Activated CD4-positive, alpha-beta T cell treated with anti-CD3 and anti-CD28 coated beads, Interleukin-2, amount 10 ng/mL, durations not matched to agents 7 days and 5 days (primary cell): ENCODE measurements around the gene SFT2D3. TPM values are rescaled to one million over a fixed set of nuclear protein-coding genes. Genes with fewer than 3 reads are reported as not detected.
"Not testable (repeated sequence)": the region's sequence is repeated elsewhere in the genome, so short reads cannot be mapped to it uniquely, and the experiment has no call there.

ENCODE experiments used
- CTCF ChIA-PET: fragments of 350-600 bp; sonication (Branson Sonifier 250); formaldehyde crosslinking; loops from one replicate; lab custom pipeline; 2021; ENCODE audit warnings: antibody characterized with exemption; lab: Charles Lee
- POLR2A ChIA-PET: fragments of 350-600 bp; sonication (Branson Sonifier 250); formaldehyde crosslinking; loops from one replicate; lab custom pipeline; 2021; ENCODE audit warnings: antibody characterized with exemption; lab: Charles Lee
- DNase-seq: peaks from one replicate; pipeline ENCODE4 v3.0.0-alpha.2; 2020
- H3K27ac Mint-ChIP-seq: one replicate; pipeline ENCODE4 v1.8.0; 2021; ENCODE audit warnings: mild to moderate bottlenecking, moderate library complexity, mixed read lengths
- H3K27me3 Mint-ChIP-seq: one replicate; pipeline ENCODE4 v1.8.0; 2021; ENCODE audit warnings: mixed read lengths
- H3K36me3 Mint-ChIP-seq: one replicate; pipeline ENCODE4 v1.8.0; 2021; ENCODE audit warnings: low read depth, mixed read lengths
- H3K4me1 Mint-ChIP-seq: one replicate; pipeline ENCODE4 v1.8.0; 2021; ENCODE audit warnings: mixed read lengths
- H3K4me3 Mint-ChIP-seq: one replicate; pipeline ENCODE4 v1.8.0; 2021; ENCODE audit warnings: mild to moderate bottlenecking, moderate library complexity, mixed read lengths
- H3K9me3 Mint-ChIP-seq: one replicate; pipeline ENCODE4 v1.8.0; 2021; ENCODE audit warnings: mixed read lengths
- total RNA-seq, 2 experiments: library from RNA; stranded (reverse); gene quantifications; one replicate each; pipeline ENCODE4 v1.2.3, GENCODE V29; 2021

SFT2D3 gene
- total RNA-seq, 2 experiments from 2014 or later, result 5.0 to 5.7 TPM

DNA sequence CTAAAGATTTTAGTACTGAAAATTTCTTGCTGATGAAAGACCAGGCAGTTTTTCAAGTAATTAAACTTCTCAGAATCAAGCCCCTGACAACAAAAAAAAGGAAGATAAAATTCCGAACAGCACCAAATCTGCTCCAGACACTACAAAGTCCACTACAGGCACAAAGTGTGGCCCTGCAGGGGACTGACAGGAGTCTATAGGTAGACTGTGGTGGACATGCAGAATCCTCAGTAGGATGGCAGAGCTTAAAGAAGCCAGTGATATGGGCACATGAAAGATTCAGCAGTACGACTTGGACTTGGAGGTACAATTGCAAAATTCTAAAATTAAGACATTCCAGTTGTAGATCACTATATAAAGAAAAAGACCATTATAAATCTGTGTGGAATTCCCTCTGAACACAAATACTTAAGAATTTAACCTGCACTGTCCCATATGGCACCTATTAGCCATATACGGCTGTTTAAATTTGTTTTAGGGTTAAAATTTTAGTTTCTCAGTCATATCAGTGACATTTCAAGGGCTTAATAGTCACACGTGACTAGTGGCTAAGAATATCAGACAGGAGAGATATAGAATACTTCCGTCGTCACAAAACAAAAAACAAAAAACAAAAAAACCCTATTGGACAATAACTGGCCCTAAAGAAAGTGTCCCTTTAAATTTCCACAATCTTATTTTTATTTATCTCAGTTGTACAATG lies 32.0 kb downstream of the SFT2D3 start:
- Mint-ChIP-seq H3K27ac (no peak overlapping the region), H3K36me3 (peaks cover 16% of the 10 kb centered on the region), H3K4me3 (no peak overlapping the region), H3K4me1 (no peaks in the 10 kb centered on the region), H3K9me3 (no peaks in the 10 kb centered on the region), H3K27me3 (no peaks in the 10 kb centered on the region)
- DNase-seq, result no peak
- ChIA-PET POLR2A (no interaction called here), CTCF (interaction anchor here (1.0 to 1.9 kb wide), 2 partner anchors 8 to 9 kb away, joined by 3 to 4 read pairs; no protein-coding TSS in a partner anchor)

DNA sequence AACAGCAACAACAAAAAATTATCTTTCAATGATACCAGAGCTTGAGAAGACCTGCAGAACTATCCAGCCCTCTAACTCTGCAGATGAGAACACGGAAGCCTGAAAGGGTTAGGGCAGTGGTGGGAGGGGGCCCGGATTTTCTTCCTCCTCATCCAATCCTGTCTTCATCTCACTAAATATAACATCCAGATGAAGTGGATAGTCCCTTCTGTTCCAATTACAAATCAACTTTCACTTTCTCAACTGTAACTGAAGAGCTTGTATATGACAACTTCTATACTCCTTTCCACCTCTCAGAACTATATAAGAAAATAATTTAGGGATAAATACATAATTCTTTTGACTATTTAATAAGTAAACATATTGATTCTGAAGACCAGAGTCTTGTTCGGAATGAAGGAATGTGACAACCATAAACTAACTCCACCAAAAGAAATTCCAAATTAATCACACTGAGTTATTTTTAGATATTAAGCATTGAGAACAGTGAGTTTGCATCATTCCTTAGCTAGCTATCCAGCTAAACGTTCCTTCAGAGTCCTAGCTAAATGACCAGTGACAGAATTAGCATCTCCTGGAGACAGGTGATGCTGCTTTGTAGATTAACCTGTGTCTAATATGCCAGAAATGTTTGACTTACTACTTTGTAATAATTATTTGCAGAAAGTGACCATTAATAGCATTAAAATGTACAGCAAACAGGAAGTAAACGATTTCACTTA lies 32.7 kb downstream of the SFT2D3 start:
- Mint-ChIP-seq H3K27ac (no peak overlapping the region), H3K4me3 (no peak overlapping the region), H3K27me3 (no peaks in the 10 kb centered on the region), H3K9me3 (no peaks in the 10 kb centered on the region), H3K36me3 (peaks cover 23% of the 10 kb centered on the region), H3K4me1 (peaks cover 3% of the 10 kb centered on the region)
- no peak for DNase-seq
- POLR2A ChIA-PET, result no interaction called here
- CTCF ChIA-PET, result interaction anchor here (0.6 to 1.9 kb wide), 4 partner anchors 8 to 126 kb away, joined by 3 to 4 read pairs (median 3); no protein-coding TSS in a partner anchor

DNA sequence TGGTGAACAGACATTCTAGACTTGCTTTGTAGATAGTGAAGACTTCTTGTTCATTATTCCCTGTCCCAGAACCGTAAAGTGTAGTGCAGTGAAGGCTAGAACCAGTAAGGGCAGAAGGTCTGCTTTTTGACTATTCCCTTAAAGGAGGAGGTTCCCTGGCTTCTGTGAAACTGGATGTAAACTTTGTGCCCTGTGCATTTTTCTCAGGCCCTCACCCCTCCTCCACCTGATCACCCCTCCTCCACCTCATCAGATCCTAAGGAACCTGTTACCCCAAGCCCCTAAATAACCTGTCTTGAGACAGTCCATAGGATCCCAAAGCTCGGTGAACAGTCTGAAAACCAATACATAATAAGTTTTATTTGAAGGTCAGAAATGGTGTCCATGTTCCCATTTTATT lies 33.7 kb downstream of the SFT2D3 start:
- peaks cover 9% of the 10 kb centered on the region for H3K4me1 Mint-ChIP-seq
- H3K27me3 Mint-ChIP-seq, result no peaks in the 10 kb centered on the region
- no peak for DNase-seq
- H3K27ac Mint-ChIP-seq, result no peak overlapping the region
- H3K36me3 Mint-ChIP-seq, result peaks cover 30% of the 10 kb centered on the region
- POLR2A ChIA-PET, result no interaction called here
- no peak overlapping the region for H3K4me3 Mint-ChIP-seq
- CTCF ChIA-PET, result interaction anchor here (1.4 to 1.9 kb wide), 2 partner anchors 7 to 13 kb away, joined by 3 to 4 read pairs; no protein-coding TSS in a partner anchor
- H3K9me3 Mint-ChIP-seq, result no peaks in the 10 kb centered on the region

DNA sequence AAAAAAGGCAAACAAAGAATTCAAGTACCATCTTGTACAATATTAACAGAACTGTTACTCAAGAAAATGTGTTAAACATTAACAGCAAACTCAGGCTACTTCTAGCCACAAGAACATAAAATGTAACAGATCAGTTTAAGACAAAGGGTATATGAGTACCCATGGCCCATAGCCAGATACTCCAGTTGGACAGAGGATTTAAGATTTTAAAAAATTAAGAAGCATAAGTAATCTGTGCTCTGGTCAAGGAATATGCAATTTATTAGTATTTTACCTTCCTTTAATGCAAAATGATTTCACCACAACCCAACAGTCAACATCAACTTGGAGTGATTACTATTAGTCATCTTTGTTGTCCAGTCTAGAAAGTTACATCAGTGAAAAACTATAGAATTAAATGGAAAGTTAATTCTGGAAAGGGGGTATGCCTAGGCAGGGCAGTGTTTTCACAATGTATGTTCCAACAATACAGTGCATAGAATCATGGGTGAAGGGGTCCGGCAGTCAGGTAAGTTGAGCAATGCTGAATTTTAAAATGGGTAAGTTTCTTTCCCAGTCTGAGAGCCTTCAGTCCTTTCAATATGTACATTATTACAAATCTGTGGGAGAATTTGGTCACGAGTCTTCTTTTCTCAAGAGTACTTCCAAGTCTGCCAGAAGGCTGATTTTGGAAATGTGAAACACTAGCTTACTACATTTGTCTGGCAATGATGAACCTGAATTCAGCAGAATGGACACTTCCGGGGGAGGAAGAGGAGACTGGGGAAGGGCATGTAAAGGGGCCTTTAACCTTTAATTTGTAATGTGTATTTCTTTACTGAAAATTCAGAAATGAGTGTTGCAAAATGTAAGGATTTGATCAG lies 34.5 kb downstream of the SFT2D3 start:
- POLR2A ChIA-PET, result no interaction called here
- Mint-ChIP-seq H3K27me3 (no peaks in the 10 kb centered on the region), H3K27ac (no peak overlapping the region), H3K4me1 (peaks cover 12% of the 10 kb centered on the region), H3K9me3 (no peaks in the 10 kb centered on the region), H3K36me3 (peaks cover 35% of the 10 kb centered on the region), H3K4me3 (no peak overlapping the region)
- DNase-seq, result no peak
- CTCF ChIA-PET, result no interaction called here

DNA sequence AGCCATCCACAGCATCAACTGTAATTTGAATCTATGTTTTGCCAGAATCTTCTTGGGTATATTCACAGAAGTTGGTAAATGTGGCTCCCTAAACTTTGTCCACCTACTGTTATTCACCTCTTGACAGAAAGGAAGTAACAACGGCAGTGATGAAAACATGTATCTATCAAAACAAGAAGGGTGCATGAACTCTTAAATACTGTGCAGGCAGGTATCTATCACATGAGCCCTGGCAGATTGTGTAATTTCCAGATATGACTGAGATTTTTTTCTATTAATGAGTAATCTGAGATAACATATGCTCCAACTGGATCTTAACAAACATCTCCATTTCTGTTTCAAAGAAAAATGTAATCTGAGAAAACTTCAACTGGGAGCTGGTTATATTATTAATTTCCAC lies 36.6 kb downstream of the SFT2D3 start:
- Mint-ChIP-seq H3K27ac (no peak overlapping the region), H3K36me3 (peaks cover 44% of the 10 kb centered on the region), H3K27me3 (no peaks in the 10 kb centered on the region), H3K9me3 (no peaks in the 10 kb centered on the region), H3K4me1 (peaks cover 17% of the 10 kb centered on the region), H3K4me3 (no peak overlapping the region)
- ChIA-PET POLR2A (no interaction called here), CTCF (no interaction called here)
- DNase-seq, result no peak

DNA sequence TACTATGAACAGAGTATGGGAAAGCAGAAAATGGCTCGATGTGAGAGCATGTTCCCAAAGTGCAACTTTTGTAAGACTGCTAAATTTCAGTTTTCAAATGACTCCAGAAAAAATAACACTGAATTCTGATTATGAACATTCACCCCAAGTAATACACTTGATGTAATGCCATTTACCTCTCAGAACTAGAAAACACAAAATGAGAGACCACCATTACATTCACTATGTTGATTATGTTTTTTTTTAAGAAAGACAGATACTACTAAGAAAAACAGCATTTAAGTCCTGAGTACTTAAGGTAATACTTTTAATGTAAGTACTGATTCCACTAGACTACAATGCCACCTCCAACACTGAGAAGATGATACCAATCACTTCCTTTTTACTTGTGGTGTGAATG lies 38.5 kb downstream of the SFT2D3 start:
- ChIA-PET POLR2A (no interaction called here), CTCF (interaction anchor here (0.9 kb wide), 1 partner anchor 149 kb away, joined by 3 read pairs; no protein-coding TSS in a partner anchor)
- H3K36me3 Mint-ChIP-seq, result peaks cover 54% of the 10 kb centered on the region
- H3K9me3 Mint-ChIP-seq, result no peaks in the 10 kb centered on the region
- H3K4me3 Mint-ChIP-seq, result no peak overlapping the region
- no peak for DNase-seq
- no peak overlapping the region for H3K27ac Mint-ChIP-seq
- H3K27me3 Mint-ChIP-seq, result no peaks in the 10 kb centered on the region
- peaks cover 17% of the 10 kb centered on the region for H3K4me1 Mint-ChIP-seq

DNA sequence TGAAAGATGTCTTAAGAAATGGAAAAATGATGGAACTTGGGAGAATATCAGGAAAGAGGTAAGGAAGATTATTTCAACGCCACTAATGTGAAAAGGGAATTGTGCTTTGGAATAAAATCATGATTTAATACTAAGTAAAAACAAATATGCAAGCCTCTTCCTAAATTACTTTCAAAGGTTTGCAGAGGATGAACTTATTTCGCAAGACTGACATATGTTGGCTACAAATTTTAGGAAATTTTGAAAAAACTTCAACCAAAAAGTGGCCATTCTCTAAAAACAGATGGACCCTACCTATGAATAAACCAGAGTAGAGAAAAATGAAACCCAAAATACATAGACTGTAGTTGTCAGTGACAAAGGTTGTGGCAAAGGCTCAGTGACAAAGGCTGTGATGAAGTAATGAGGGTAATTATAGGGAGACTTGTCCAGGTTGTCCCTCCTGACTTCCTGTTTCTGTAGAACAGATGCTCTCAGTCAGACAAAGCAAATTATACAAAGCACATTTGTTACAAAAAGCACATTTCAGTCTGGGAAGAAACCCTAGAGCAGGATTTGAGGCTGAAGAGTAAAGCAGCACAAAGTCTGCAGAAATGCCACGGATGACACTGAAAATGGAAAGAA lies 39.5 kb downstream of the SFT2D3 start:
- Mint-ChIP-seq H3K9me3 (no peaks in the 10 kb centered on the region), H3K4me1 (peaks cover 17% of the 10 kb centered on the region), H3K36me3 (peaks cover 57% of the 10 kb centered on the region)

DNA sequence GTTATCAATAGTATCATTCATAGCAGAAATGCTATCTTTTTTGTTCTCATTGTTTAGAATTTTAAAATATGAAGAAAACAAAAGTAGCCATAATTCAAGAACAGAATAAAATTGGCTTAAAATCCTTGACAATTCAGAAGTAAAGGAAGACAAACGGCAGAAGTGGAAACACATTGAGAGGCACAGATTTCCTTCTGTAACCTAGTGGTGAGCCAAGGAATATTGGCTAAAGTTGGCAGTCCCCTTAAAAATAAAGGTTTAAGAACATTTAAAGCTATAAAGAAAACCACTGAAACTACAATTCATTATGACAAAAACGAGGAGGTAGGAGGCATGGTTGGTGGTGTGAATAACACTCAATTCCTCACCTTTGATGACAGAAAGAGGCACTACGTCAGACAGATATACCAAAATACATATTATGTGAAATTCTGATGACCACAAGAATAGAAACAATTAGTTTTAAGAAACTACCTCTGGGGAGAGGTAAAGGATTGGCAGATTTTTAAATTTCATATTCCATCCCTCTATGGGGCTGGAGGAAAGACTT lies 42.3 kb downstream of the SFT2D3 start:
- Mint-ChIP-seq H3K27ac (peak overlapping the region; percentile 6), H3K4me3 (no peak overlapping the region), H3K9me3 (no peaks in the 10 kb centered on the region), H3K36me3 (peaks cover 51% of the 10 kb centered on the region), H3K27me3 (no peaks in the 10 kb centered on the region), H3K4me1 (peaks cover 16% of the 10 kb centered on the region)
- ChIA-PET CTCF (interaction anchor here (1.7 kb wide), 1 partner anchor 11 kb away, joined by 4 read pairs; no protein-coding TSS in a partner anchor), POLR2A (no interaction called here)
- no peak for DNase-seq

More for the DNA sequence above, 39.5 kb downstream of the SFT2D3 start:
- ChIA-PET CTCF (interaction anchor here (0.9 kb wide), 1 partner anchor 150 kb away, joined by 3 read pairs; no protein-coding TSS in a partner anchor), POLR2A (interaction anchor here (0.6 kb wide), 1 partner anchor 119 kb away, joined by 4 read pairs; no protein-coding TSS in a partner anchor)
- no peaks in the 10 kb centered on the region for H3K27me3 Mint-ChIP-seq
- H3K27ac Mint-ChIP-seq, result no peak overlapping the region
- no peak for DNase-seq
- H3K4me3 Mint-ChIP-seq, result no peak overlapping the region

DNA sequence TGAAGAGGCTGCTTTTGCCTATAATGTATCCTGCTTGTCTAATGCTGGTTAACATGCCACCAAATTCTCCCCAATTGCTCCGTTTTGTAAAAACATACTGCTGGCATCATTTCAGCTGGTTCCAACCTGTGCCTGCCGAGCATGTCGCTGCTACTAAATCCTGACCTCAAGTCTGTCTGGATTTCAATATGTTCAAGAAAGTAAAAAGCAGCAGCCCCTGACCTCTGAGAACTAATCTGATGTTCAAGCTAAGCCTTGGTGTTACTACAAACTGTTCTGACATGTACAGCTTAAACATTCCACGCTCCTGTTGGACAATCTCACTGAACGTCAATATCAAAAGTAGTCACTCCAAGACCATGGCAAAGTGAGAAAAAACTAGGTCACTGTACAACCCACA lies 46.3 kb downstream of the SFT2D3 start:
- POLR2A ChIA-PET, result no interaction called here
- peaks cover 4% of the 10 kb centered on the region for H3K4me1 Mint-ChIP-seq
- H3K27me3 Mint-ChIP-seq, result no peaks in the 10 kb centered on the region
- peaks cover 36% of the 10 kb centered on the region for H3K36me3 Mint-ChIP-seq
- H3K9me3 Mint-ChIP-seq, result no peaks in the 10 kb centered on the region
- H3K27ac Mint-ChIP-seq, result no peak overlapping the region
- H3K4me3 Mint-ChIP-seq, result no peak overlapping the region
- no peak for DNase-seq
- CTCF ChIA-PET, result interaction anchor here (0.9 to 1.1 kb wide), 4 partner anchors 13 to 58 kb away, joined by 3 read pairs; no protein-coding TSS in a partner anchor

DNA sequence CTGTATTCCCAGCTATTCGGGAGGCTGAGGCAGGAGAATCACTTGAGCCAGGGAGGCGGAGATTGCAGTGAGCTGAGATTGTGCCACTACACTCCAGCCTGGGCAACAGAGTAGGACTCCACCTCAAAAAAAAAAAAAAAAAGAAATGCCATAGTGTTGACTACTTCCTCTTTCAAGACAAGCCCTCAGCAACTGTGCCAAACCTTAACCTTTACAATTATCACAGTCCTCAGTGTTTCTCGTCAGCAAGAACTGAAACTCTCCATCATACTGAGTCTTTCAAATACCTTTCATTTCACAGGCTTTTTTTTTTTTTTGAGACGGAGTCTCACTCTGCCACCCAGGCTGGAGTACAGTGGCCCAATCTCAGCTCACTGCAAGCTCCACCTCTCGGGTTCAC lies 48.2 kb downstream of the SFT2D3 start:
- ChIA-PET POLR2A (interaction anchor here (0.6 kb wide), 1 partner anchor 103 kb away, joined by 3 read pairs; no protein-coding TSS in a partner anchor), CTCF (interaction anchor here (0.7 to 1.9 kb wide), 4 partner anchors 18 to 456 kb away, joined by 3 to 5 read pairs (median 4); no protein-coding TSS in a partner anchor)
- H3K9me3 Mint-ChIP-seq, H3K27me3 Mint-ChIP-seq, H3K27ac Mint-ChIP-seq, DNase-seq, H3K4me3 Mint-ChIP-seq, H3K4me1 Mint-ChIP-seq: not testable (repeated sequence)
- peaks cover 32% of the 10 kb centered on the region for H3K36me3 Mint-ChIP-seq

DNA sequence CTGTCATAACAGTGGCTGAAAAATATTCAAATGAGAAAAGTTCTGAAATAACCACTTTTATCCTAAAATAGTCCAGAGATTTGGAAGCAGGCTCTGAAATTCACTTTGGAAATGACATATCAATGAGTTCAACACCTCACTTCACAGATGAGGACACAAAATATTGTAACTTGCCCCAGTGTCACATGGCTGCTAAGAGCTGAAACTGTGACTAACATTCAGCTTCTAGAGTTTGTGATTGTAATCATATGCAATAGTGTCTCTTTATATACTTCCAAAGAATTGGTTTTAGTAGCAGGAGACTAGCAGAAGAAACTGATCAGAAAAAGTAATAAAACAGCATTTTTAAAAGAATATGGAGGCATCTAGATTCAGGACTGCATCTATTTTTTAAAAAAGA lies 52.1 kb downstream of the SFT2D3 start:
- Mint-ChIP-seq H3K27me3 (no peaks in the 10 kb centered on the region), H3K27ac (no peak overlapping the region), H3K9me3 (no peaks in the 10 kb centered on the region), H3K4me1 (peaks cover 4% of the 10 kb centered on the region), H3K36me3 (peaks cover 24% of the 10 kb centered on the region), H3K4me3 (no peak overlapping the region)
- DNase-seq, result no peak
- ChIA-PET CTCF (interaction anchor here (1.4 kb wide), 1 partner anchor 236 kb away, joined by 3 read pairs; no protein-coding TSS in a partner anchor), POLR2A (no interaction called here)
